ENCODE results near the gene LAMA3.

GRCh38 chr18:23922939-23923338, 233.7 kb downstream of the LAMA3 start:
- no peak for TF ChIP-seq CTCF (conservative IDR thresholded peaks at IDR 0.05; ENCODE audit: low read length)
- no peak for TF ChIP-seq EZH2phosphoT487 (IDR thresholded peaks at IDR 0.05; ENCODE audit: borderline replicate concordance)

Data from Loucy (cell line).